OCI-LY7 (cell line): ENCODE data around the gene FAM20A. TPM values are rescaled to one million over a fixed set of nuclear protein-coding genes. Genes with fewer than 3 reads are reported as not detected.

Experiments used
- BruUV-seq: library from RNA; stranded (reverse); fragments of 400-500 nt; replicated peaks from 2 replicates; lab custom pipeline; 2021; lab: Mats Ljungman, UMichigan
- CTCF ChIA-PET: fragments of 300-600 bp; sonication (Branson Sonifier 250); formaldehyde crosslinking; loops from one replicate; lab custom pipeline; 2022; ENCODE audit warnings: antibody characterized with exemption; ENCODE audit not compliant: unreplicated experiment; lab: Charles Lee
- POLR2A ChIA-PET: fragments of 300-600 bp; sonication (Branson Sonifier 250); formaldehyde crosslinking; loops from one replicate; lab custom pipeline; 2022; ENCODE audit warnings: antibody characterized with exemption; lab: Charles Lee
- DNase-seq: peaks from one replicate; pipeline ENCODE4 v3.0.0-alpha.2; 2015; ENCODE audit warnings: low spot score
- H2AFZ ChIP-seq: fragments of 200-600 bp; sonication (generic), shearing (Covaris generic); 2 replicates; pipeline ENCODE4 v1.6.1; 2014; ENCODE audit warnings: mild to moderate bottlenecking, antibody characterized with exemption, low read length, moderate library complexity
- H3K27ac ChIP-seq: fragments of 200-600 bp; sonication (generic); 2 replicates; pipeline ENCODE4 v1.5.1; 2014; ENCODE audit warnings: mixed run types, low read depth, mild to moderate bottlenecking, moderate library complexity, low read length, inconsistent platforms; ENCODE audit not compliant: poor library complexity, severe bottlenecking
- H3K36me3 ChIP-seq: fragments of 200-600 bp; sonication (generic); 2 replicates; pipeline ENCODE4 v1.6.1; 2014; ENCODE audit warnings: mild to moderate bottlenecking, antibody characterized with exemption, low read length, moderate library complexity, mixed read lengths; ENCODE audit not compliant: insufficient read depth
- H3K4me1 ChIP-seq: fragments of 200-600 bp; sonication (generic); 2 replicates; pipeline ENCODE4 v1.5.1; 2014; ENCODE audit warnings: mild to moderate bottlenecking, low read length; ENCODE audit not compliant: insufficient read depth, poor library complexity, severe bottlenecking
- H3K4me2 ChIP-seq: fragments of 200-600 bp; sonication (generic); 2 replicates; pipeline ENCODE4 v1.6.1; 2014; ENCODE audit warnings: mild to moderate bottlenecking, low read length
- H3K4me3 ChIP-seq: fragments of 200-600 bp; sonication (generic); 2 replicates; pipeline ENCODE4 v1.5.1; 2014; ENCODE audit warnings: mild to moderate bottlenecking, low read depth, low read length; ENCODE audit not compliant: poor library complexity, severe bottlenecking
- H3K79me2 ChIP-seq: fragments of 200-600 bp; sonication (generic); 2 replicates; pipeline ENCODE4 v1.6.1; 2016; ENCODE audit warnings: low read depth, mild to moderate bottlenecking, low read length, moderate library complexity, mixed read lengths; ENCODE audit not compliant: insufficient read depth
- H3K9me2 ChIP-seq: fragments of 200-600 bp; sonication (generic); 2 replicates; pipeline ENCODE4 v1.6.1; 2016; ENCODE audit warnings: mild to moderate bottlenecking, low read length, mixed read lengths; ENCODE audit not compliant: insufficient read depth
- H3K9me3 ChIP-seq: fragments of 200-600 bp; sonication (generic); 2 replicates; pipeline ENCODE4 v1.6.1; 2014; ENCODE audit warnings: mild to moderate bottlenecking, mixed run types, low read length, mixed read lengths
- H4K20me1 ChIP-seq: fragments of 200-600 bp; sonication (generic); 2 replicates; pipeline ENCODE4 v1.6.1; 2014; ENCODE audit warnings: mild to moderate bottlenecking, antibody characterized with exemption, low read length, moderate library complexity, mixed read lengths; ENCODE audit not compliant: insufficient read depth
- EZH2phosphoT487 ChIP-seq: fragments of 200-600 bp; sonication (generic); IDR thresholded peaks from 2 replicates; pipeline ENCODE4 v1.6.1; 2018; ENCODE audit warnings: low read depth, borderline replicate concordance, mild to moderate bottlenecking, mixed run types, antibody characterized with exemption, low read length, moderate library complexity, mixed read lengths
- intact Hi-C: fragments of 100-400 bp; cut with micrococcal nuclease; formaldehyde crosslinking; loops from one replicate; pipeline ENCODE4 v1.10.0; 2022; ENCODE audit not compliant: unreplicated experiment
- total RNA-seq, 2 experiments: library from RNA; depleted of rRNA in 1 of 2; stranded (reverse); fragments of >200 nt in 1 of 2; shearing (Covaris generic) in 1 of 2; gene quantifications; 2 replicates each; pipeline ENCODE4 v1.2.3, GENCODE V29; 2014 to 2022
- TF ChIP-seq, protein P1 (sequence below): fragments of 200-600 bp; sonication (generic); conservative IDR thresholded peaks from 2 replicates; pipeline ENCODE4 v1.5.1; 2014; ENCODE audit warnings: mild to moderate bottlenecking, antibody characterized with exemption, low read length, moderate library complexity, mixed read lengths

FAM20A gene
- total RNA-seq, 2 experiments from 2014 or later, result not detected

DNA sequence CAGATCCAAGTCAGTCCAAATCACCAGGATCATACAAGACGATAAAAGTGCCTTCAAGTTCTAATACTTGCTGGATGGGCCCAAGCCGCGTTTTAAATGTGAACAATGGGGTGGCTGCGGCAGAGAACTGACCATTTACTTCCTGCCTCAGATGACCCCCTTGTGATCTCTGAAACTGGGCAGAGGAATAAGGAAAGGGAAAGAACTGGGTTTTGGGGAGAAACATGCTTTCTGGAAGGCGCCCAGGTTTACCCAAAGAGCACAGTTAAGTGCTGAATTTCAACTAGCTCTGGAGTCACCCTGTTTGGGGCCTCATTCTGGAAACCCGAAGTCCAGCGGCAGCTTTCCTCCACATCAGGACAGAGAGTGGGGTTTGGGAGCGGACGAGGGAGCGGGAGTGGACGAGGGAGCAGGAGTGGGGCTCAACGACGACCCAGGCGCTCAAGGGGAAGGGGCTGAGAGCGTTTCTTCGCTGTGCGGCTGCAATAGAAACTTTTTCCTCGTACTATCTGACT, 1.6 kb downstream of the FAM20A start:
- BruUV-seq, result no TSS peak
- Histone ChIP-seq H3K9me3 (no peaks in the 10 kb centered on the region), H3K79me2 (no peaks in the 10 kb centered on the region), H4K20me1 (no peaks in the 10 kb centered on the region), H3K9me2 (no peaks in the 10 kb centered on the region), H2AFZ (no peak overlapping the region), H3K4me3 (no peak overlapping the region), H3K27ac (no peak overlapping the region), H3K4me2 (no peak overlapping the region), H3K4me1 (no peaks in the 10 kb centered on the region), H3K36me3 (no peaks in the 10 kb centered on the region)
- TF ChIP-seq, protein P1, sequence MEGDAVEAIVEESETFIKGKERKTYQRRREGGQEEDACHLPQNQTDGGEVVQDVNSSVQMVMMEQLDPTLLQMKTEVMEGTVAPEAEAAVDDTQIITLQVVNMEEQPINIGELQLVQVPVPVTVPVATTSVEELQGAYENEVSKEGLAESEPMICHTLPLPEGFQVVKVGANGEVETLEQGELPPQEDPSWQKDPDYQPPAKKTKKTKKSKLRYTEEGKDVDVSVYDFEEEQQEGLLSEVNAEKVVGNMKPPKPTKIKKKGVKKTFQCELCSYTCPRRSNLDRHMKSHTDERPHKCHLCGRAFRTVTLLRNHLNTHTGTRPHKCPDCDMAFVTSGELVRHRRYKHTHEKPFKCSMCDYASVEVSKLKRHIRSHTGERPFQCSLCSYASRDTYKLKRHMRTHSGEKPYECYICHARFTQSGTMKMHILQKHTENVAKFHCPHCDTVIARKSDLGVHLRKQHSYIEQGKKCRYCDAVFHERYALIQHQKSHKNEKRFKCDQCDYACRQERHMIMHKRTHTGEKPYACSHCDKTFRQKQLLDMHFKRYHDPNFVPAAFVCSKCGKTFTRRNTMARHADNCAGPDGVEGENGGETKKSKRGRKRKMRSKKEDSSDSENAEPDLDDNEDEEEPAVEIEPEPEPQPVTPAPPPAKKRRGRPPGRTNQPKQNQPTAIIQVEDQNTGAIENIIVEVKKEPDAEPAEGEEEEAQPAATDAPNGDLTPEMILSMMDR, result no peak
- ChIA-PET POLR2A (no interaction called here), CTCF (no interaction called here)
- DNase-seq, result no peak
- intact Hi-C loops, result no loop called here

- no peaks in the 10 kb centered on the region for H3K36me3 ChIP-seq
- no peaks in the 10 kb centered on the region for H4K20me1 ChIP-seq
- H3K4me1 ChIP-seq, result no peaks in the 10 kb centered on the region
- no peak overlapping the region for H3K27ac ChIP-seq
- no peak overlapping the region for H3K4me2 ChIP-seq
- no peak for TF ChIP-seq EZH2phosphoT487
- TF ChIP-seq, protein P1, result no peak
- no peak overlapping the region for H3K4me3 ChIP-seq
- intact Hi-C loops, result no loop called here
- ChIA-PET POLR2A (no interaction called here), CTCF (no interaction called here)
- no peak overlapping the region for H2AFZ ChIP-seq
- no TSS peak for BruUV-seq
- no peak for DNase-seq
- H3K9me2 ChIP-seq, result no peaks in the 10 kb centered on the region
- H3K9me3 ChIP-seq, result no peaks in the 10 kb centered on the region
- H3K79me2 ChIP-seq, result no peaks in the 10 kb centered on the region
These were observed 2.1 kb downstream of the FAM20A start for GRCh38 chr17:68599091-68599490.

- POLR2A ChIA-PET, result interaction anchor here (0.7 kb wide), 1 partner anchor 15 kb away, joined by 3 read pairs; no protein-coding TSS in a partner anchor
- Histone ChIP-seq H2AFZ (no peak overlapping the region), H3K4me3 (no peak overlapping the region), H3K4me1 (no peaks in the 10 kb centered on the region), H3K27ac (no peak overlapping the region), H3K4me2 (no peak overlapping the region), H3K36me3 (no peaks in the 10 kb centered on the region), H3K9me3 (no peaks in the 10 kb centered on the region), H3K79me2 (no peaks in the 10 kb centered on the region), H3K9me2 (no peaks in the 10 kb centered on the region), H4K20me1 (no peaks in the 10 kb centered on the region)
- CTCF ChIA-PET, result no interaction called here
- no peak for TF ChIP-seq EZH2phosphoT487
- TF ChIP-seq, protein P1, result no peak
- DNase-seq, result no peak
- intact Hi-C loops, result no loop called here
- BruUV-seq, result no TSS peak
These were observed 2.6 kb downstream of the FAM20A start for GRCh38 chr17:68598545-68598961.
